Uterus (tissue), 2 donors: Measurements from ENCODE around the gene HS6ST3.

Experiments used
- CTCF ChIP-seq, 4 experiments: fragments of 200-600 bp in 2 of 4; fragments of 450-650 bp in 2 of 4; sonication (generic) in 2 of 4; IDR thresholded peaks; one replicate each; pipeline ENCODE4 v1.5.1; 2016 to 2019; ENCODE audit warnings: antibody characterized with exemption in 4 of 4, mild to moderate bottlenecking in 2 of 4, moderate library complexity in 1 of 4
- POLR2A ChIP-seq, 2 donors: fragments of 450-650 bp; IDR thresholded peaks; one replicate each; pipeline ENCODE4 v1.6.1; 2016; ENCODE audit warnings: antibody characterized with exemption in 2 of 2, mild to moderate bottlenecking in 1 of 2, moderate library complexity in 1 of 2

GRCh38 chr13:96181911-96182310 lies 92.0 kb downstream of the HS6ST3 start:
- TF ChIP-seq CTCF (IDR thresholded peaks at IDR 0.05) (no peak), POLR2A (IDR thresholded peaks at IDR 0.05) (no peak)
